K562 (cell line): ENCODE results near the gene GCN1. TPM values are rescaled to one million over a fixed set of nuclear protein-coding genes. Genes with fewer than 3 reads are reported as not detected.

Source experiments
- CHAMP1 ChIP-seq: fragments of 450-650 bp; IDR thresholded peaks from 2 replicates; pipeline ENCODE4 v1.6.1; 2016; ENCODE audit warnings: mild to moderate bottlenecking
- CREM ChIP-seq: IDR thresholded peaks from 2 replicates; pipeline ENCODE4 v1.6.1; 2014; ENCODE audit warnings: antibody characterized with exemption, low read depth
- HDAC3 ChIP-seq: fragments of 450-650 bp; IDR thresholded peaks from 2 replicates; pipeline ENCODE4 v1.6.1; 2018; ENCODE audit warnings: borderline replicate concordance, mild to moderate bottlenecking, moderate library complexity; ENCODE audit not compliant: partially characterized antibody
- HDAC8 ChIP-seq: fragments of 450-650 bp; IDR thresholded peaks from 2 replicates; pipeline ENCODE4 v1.6.1; 2016; ENCODE audit warnings: mild to moderate bottlenecking, missing genetic modification characterization, moderate library complexity, missing compliant biosample characterization
- NFIC ChIP-seq: fragments of 450-650 bp; IDR thresholded peaks from 2 replicates; pipeline ENCODE4 v1.6.1; 2017; ENCODE audit warnings: mild to moderate bottlenecking, inconsistent platforms
- NR2C1 ChIP-seq, 2 experiments: fragments of 450-650 bp; IDR thresholded peaks; 2 replicates each; pipeline ENCODE4 v1.6.1; 2017; ENCODE audit warnings: mild to moderate bottlenecking in 2 of 2, antibody characterized with exemption in 1 of 2, inconsistent platforms in 1 of 2, missing compliant biosample characterization in 1 of 2, missing genetic modification characterization in 1 of 2
- PHF21A ChIP-seq: fragments of 450-650 bp; IDR thresholded peaks from 2 replicates; pipeline ENCODE4 v1.6.1; 2017; ENCODE audit warnings: low read depth, borderline replicate concordance
- PHTF2 ChIP-seq: fragments of 250-450 bp; sonication (Bioruptor Pico); IDR thresholded peaks from 2 replicates; pipeline ENCODE4 v1.5.0; 2021; ENCODE audit warnings: mild to moderate bottlenecking
- RBM34 ChIP-seq: fragments of 200-400 bp; formaldehyde crosslinking; IDR thresholded peaks from 2 replicates; pipeline ENCODE4 v1.6.1; 2018; ENCODE audit warnings: low read length, borderline replicate concordance; ENCODE audit not compliant: insufficient read depth
- SAFB ChIP-seq: fragments of 200-400 bp; formaldehyde crosslinking; IDR thresholded peaks from 2 replicates; pipeline ENCODE4 v1.6.1; 2017; ENCODE audit warnings: low read depth, low read length, borderline replicate concordance
- SFPQ ChIP-seq: fragments of 200-400 bp; formaldehyde crosslinking; IDR thresholded peaks from 2 replicates; pipeline ENCODE4 v1.6.1; 2017; ENCODE audit warnings: mild to moderate bottlenecking, low read depth, low read length, moderate library complexity
- TARDBP ChIP-seq: fragments of 450-650 bp; IDR thresholded peaks from 2 replicates; pipeline ENCODE4 v1.6.1; 2016
- ZC3H4 ChIP-seq: sonication (generic); formaldehyde crosslinking; IDR thresholded peaks from 2 replicates; pipeline ENCODE4 v1.9.0; 2021; ENCODE audit warnings: missing genetic modification reagents, borderline replicate concordance
- ZNF197 ChIP-seq: fragments of 200-800 bp; sonication (Bioruptor generic); IDR thresholded peaks from 2 replicates; pipeline ENCODE4 v1.6.1; 2016; ENCODE audit warnings: low read depth, missing genetic modification characterization, missing compliant biosample characterization
- ZNF695 ChIP-seq: fragments of 450-650 bp; formaldehyde crosslinking; IDR thresholded peaks from 2 replicates; pipeline ENCODE4 v1.4.0; 2020; ENCODE audit warnings: mild to moderate bottlenecking, moderate library complexity
- ZNF76 ChIP-seq: fragments of 250-450 bp; sonication (Bioruptor Pico); IDR thresholded peaks from 2 replicates; pipeline ENCODE4 v1.4.0; 2020; ENCODE audit warnings: mild to moderate bottlenecking, moderate library complexity, borderline replicate concordance
- polyA plus RNA-seq, 8 experiments: library from polyadenylated mRNA; depleted of rRNA in 4 of 8; stranded (reverse) in 5 of 8; unstranded in 3 of 8; fragments of >200 nt; fragmentation: Nextera tagmentation in 2 of 8; fragmentation: Illumina TruSeq in 1 of 8; extraction: Ambion mirVana in 2 of 8; extraction: Trizol in 1 of 8; gene quantifications; 2 replicates each; pipeline versions ENCODE4 v1.2.1 to v1.2.3, GENCODE V29; 2011 to 2014; ENCODE audit warnings: inconsistent platforms in 1 of 8, missing spikeins in 1 of 8
- total RNA-seq, 7 experiments: library from RNA; depleted of rRNA in 6 of 7; stranded (reverse); fragments of >200 nt in 6 of 7; fragmentation: Illumina TruSeq in 2 of 7; extraction: Trizol in 2 of 7; gene quantifications; 2 replicates each; pipeline versions ENCODE4 v1.2.1 to v1.2.3, GENCODE V29; 2011 to 2021; ENCODE audit warnings: low replicate concordance in 1 of 7
- TF ChIP-seq, protein P1 (sequence below): fragments of 450-650 bp; IDR thresholded peaks from one replicate; pipeline ENCODE4 v1.6.1; 2018; ENCODE audit warnings: mild to moderate bottlenecking, moderate library complexity; ENCODE audit not compliant: partially characterized antibody

GCN1 gene
- total and polyA plus RNA-seq, 9 of the 15 experiments (the other 6 are each of a cell fraction or from before 2014, with no cell fraction given) = 11.9 to 190 (median 51.7) TPM

GRCh38 chr12:120231316-120232011 lies 36.9 kb upstream of the GCN1 start (continued):
- no peak for TF ChIP-seq CHAMP1
- no peak for TF ChIP-seq SFPQ
- TF ChIP-seq TARDBP = no peak
- TF ChIP-seq SAFB = no peak
- no peak for TF ChIP-seq ZNF76 (CRISPR knock-in tag)
- TF ChIP-seq ZNF695 (CRISPR knock-in tag) = no peak
- 0 out of 2 replicates have a peak, but pooled peaks have one; percentile 41 for TF ChIP-seq NR2C1 (IDR thresholded peaks at IDR 0.05)
- TF ChIP-seq NR2C1 (tag; IDR thresholded peaks at IDR 0.05) = 0 out of 2 replicates have a peak, but pooled peaks have one; percentile 13
- no peak for TF ChIP-seq HDAC3
- no peak for TF ChIP-seq NFIC
- TF ChIP-seq, protein P1, sequence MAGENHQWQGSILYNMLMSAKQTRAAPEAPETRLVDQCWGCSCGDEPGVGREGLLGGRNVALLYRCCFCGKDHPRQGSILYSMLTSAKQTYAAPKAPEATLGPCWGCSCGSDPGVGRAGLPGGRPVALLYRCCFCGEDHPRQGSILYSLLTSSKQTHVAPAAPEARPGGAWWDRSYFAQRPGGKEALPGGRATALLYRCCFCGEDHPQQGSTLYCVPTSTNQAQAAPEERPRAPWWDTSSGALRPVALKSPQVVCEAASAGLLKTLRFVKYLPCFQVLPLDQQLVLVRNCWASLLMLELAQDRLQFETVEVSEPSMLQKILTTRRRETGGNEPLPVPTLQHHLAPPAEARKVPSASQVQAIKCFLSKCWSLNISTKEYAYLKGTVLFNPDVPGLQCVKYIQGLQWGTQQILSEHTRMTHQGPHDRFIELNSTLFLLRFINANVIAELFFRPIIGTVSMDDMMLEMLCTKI = no peak
- no peak for TF ChIP-seq ZC3H4 (CRISPR knock-in tag)
- 0 out of 2 replicates have a peak, but pooled peaks have one; percentile 8 for TF ChIP-seq PHF21A
- no peak for TF ChIP-seq PHTF2
- no peak for TF ChIP-seq HDAC8 (tag)
- peak; percentile 65; the same call in 1 of the 2 replicates for TF ChIP-seq CREM
- no peak for TF ChIP-seq RBM34
- TF ChIP-seq ZNF197 = no peak
